Measurements from ENCODE around the gene DNHD1.
A peak's percentile ranks its signal among the peaks of the same experiment; 100 is the strongest.
"Not testable (repeated sequence)": the region's sequence is repeated elsewhere in the genome, so short reads cannot be mapped to it uniquely, and the experiment has no call there.

The DNHD1 gene

GRCh38 chr11:6480299-6480914, 16.7 kb upstream of the DNHD1 start:
- DNase-seq (ENCODE audit: low read depth in 2 of 2), result no peak

GRCh38 chr11:6481012-6481923, 15.8 kb upstream of the DNHD1 start, which contains the start of the genes ARFIP2 and TIMM10B:
Gene ARFIP2 (minus strand): TSS chr11:6481331. CDS start chr11:6480421, 910 bp downstream.
Gene TIMM10B (plus strand): TSS chr11:6481501. CDS start chr11:6481517, 16 bp downstream.
- DNase-seq (ENCODE audit: low read depth in 2 of 2), result peak; percentile 94

- no peak for DNase-seq (ENCODE audit: low read depth in 2 of 2)
Measured at GRCh38 chr11:6481924-6482275, 15.2 kb upstream of the DNHD1 start.

GRCh38 chr11:6482441-6482840, 14.6 kb upstream of the DNHD1 start:
- DNase-seq (ENCODE audit: low read depth in 2 of 2), result no peak

GRCh38 chr11:6483015-6483414, 14.1 kb upstream of the DNHD1 start:
- DNase-seq (ENCODE audit: low read depth in 2 of 2), result no peak

- no peak for DNase-seq (ENCODE audit: low read depth in 2 of 2)
Measured at GRCh38 chr11:6485661-6486060, 11.4 kb upstream of the DNHD1 start.

GRCh38 chr11:6486256-6486655, 10.8 kb upstream of the DNHD1 start:
- DNase-seq (ENCODE audit: low read depth in 2 of 2), result no peak

GRCh38 chr11:6486938-6487337, 10.1 kb upstream of the DNHD1 start:
- no peak for DNase-seq (ENCODE audit: low read depth in 2 of 2)

GRCh38 chr11:6488342-6488741, 8.7 kb upstream of the DNHD1 start:
- no peak for DNase-seq (ENCODE audit: low read depth in 2 of 2)

GRCh38 chr11:6488821-6489220, 8.3 kb upstream of the DNHD1 start:
- DNase-seq (ENCODE audit: low read depth in 2 of 2), result no peak

GRCh38 chr11:6489306-6489705, 7.8 kb upstream of the DNHD1 start:
- no peak for DNase-seq (ENCODE audit: low read depth in 2 of 2)

GRCh38 chr11:6498121-6498520, 1.0 kb downstream of the DNHD1 start:
- no peak for DNase-seq (ENCODE audit: low read depth in 2 of 2)

GRCh38 chr11:6498544-6498943, 1.5 kb downstream of the DNHD1 start:
- DNase-seq (ENCODE audit: low read depth in 2 of 2), result no peak

- DNase-seq (ENCODE audit: low read depth in 2 of 2), result no peak
Measured at GRCh38 chr11:6502382-6502781, 5.3 kb downstream of the DNHD1 start.

GRCh38 chr11:6504166-6504565, 7.1 kb downstream of the DNHD1 start:
- no peak for DNase-seq (ENCODE audit: low read depth in 2 of 2)

- peak; percentile 49 to 53 for DNase-seq (ENCODE audit: low read depth in 2 of 2)
Measured at GRCh38 chr11:6505577-6506240, 8.6 kb downstream of the DNHD1 start.

- DNase-seq (ENCODE audit: low read depth in 2 of 2), result no peak
Measured at GRCh38 chr11:6516865-6517264, 19.8 kb downstream of the DNHD1 start.

- no peak for DNase-seq (ENCODE audit: low read depth in 2 of 2)
Measured at GRCh38 chr11:6520265-6520664, 23.2 kb downstream of the DNHD1 start.

GRCh38 chr11:6521946-6522345, 24.9 kb downstream of the DNHD1 start:
- DNase-seq (ENCODE audit: low read depth in 2 of 2), result not testable (repeated sequence)

- peak; percentile 31 to 34 for DNase-seq (ENCODE audit: low read depth in 2 of 2)
Measured at GRCh38 chr11:6523253-6523652, 26.2 kb downstream of the DNHD1 start.

- DNase-seq (ENCODE audit: low read depth in 2 of 2), result no peak
Measured at GRCh38 chr11:6526411-6527135, 29.5 kb downstream of the DNHD1 start.

GRCh38 chr11:6529266-6529665, 32.2 kb downstream of the DNHD1 start:
- DNase-seq (ENCODE audit: low read depth in 2 of 2), result no peak
